CD4-positive, alpha-beta T cell treated with Interleukin-21 for 1 hour (primary cell): ENCODE data around the gene ZNF354B.
"Not testable (repeated sequence)": the region's sequence is repeated elsewhere in the genome, so short reads cannot be mapped to it uniquely, and the experiment has no call there.

Experiments used
- DNase-seq: peaks from one replicate; pipeline ENCODE4 v3.0.0-alpha.2; 2020

Gene ZNF354B

DNA sequence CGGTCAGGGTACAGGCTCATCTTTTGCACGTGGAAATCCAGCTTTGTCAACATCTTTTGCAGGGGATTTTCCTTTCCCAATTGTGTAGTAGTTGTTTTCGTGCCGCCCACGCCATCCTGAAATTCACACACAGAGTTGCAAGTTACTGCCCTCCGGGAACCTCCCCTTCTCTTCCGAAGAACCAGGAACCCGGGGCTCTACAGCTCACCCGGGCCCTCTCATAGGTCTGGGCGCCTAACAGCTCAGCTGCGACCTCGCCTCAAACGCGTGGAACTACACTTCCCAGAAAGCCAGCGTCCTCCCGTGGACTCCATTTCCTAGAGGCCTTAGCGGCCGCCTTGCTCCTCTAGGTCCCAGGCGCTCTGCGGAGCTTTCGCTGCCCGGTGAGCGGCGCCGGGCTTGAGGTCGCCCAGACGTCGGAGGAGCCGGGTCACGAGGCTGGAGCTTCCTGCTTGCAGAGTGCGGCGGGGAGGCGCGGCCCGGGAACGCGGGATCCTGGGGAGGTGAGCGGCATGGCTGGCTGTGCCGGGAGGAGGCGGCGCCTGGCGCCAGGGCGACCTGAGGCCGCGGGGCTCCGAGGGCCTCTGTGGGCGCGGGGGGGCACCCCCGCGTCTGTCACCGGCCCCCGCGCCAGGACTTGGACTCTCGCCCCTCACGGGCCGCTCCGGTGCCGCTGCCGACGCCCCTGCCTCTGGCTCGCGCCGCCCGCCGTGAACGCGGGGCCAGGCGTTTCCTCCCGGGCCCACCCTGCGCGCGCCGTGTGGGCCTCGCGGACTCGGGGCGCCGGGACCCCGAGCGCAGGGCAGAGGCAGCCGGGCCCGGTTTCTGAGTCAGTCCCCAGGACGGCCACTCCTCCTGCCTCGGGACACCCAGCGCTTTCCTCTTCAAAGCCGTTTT, at the start of gene ZNF354B:
Gene ZNF354B, plus strand, starts transcription at position 329 of the 897 bp plus-strand sequence. CDS start 1,095 bp downstream, outside the sequence.
- DNase-seq: peak; percentile 91

DNA sequence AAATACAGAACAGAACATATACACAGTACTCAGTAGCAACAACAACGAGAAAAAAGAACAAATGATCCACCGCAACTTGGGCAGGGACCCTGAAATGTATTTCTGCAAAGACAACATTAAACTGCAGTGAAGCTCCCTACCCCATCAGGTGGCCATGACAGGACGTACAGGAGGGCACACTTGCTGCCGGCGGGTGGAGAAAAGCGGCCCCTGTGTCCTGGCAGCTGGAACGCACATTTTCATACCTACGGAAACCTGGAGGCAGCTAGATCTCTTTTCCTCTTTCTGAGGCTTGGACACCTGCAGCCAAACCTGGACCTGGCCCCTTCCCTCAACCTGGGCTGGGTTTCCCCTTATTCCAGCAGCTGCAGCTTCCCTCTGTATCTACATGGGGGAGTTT, 42.2 kb upstream of the ZNF354B start:
- no peak for DNase-seq

DNA sequence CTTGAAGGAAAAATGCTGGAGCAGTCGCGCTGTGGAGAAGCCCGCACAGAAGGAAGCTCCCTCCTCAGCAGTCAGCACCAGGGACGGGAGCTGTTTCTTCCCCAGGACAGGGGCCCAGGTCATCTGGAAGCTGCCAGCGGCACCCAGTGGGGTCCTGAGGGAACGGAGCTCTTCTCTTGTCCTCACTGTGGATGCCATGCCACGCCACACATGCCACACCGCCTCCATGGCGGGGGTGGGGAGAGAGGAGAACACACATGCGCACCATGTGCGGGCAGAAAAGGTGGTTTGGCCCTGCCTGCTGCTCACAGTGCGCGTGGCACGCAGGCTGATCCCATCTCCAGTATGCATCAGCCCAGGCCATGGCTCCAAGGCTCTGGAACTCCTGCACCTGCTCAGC, 41.7 kb upstream of the ZNF354B start:
- DNase-seq: no peak

DNA sequence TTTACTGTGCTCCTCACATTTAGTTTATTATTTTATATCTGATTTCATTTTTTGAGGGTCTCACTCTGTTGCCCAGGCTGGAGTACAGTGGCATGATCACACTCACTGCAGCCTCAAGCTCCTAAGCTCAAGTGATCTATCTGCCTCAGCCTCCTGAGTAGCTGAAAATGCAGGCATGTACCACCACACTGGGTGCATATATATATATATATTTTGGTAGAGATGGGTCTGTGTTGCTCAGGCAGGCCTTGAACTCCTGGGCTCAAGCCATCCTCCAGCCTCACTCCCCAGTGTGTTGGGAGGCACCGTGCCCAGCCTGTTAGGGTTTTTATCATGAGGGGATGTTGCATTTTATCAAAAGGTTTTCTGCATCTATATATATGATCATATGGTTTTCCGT, 39.8 kb upstream of the ZNF354B start:
- no peak for DNase-seq

DNA sequence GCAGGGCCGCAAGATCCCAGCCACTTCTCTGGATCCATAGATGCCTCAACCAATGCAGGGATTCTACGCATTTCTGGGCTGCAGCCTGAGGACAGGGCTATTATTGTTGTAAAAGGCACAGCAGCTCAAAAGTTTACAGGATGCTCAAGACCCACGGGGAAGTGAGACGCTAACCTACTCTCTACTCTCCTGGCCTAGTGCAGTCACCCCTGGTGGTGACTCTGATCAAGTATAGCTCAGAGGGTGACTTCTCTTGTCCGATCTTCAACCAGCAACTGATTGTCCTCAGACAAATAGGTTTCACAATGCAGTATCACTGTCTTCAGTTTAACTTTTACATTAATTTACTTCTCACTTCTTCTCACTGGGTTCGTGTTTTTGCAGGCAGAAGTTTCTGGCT, 34.3 kb upstream of the ZNF354B start:
- no peak for DNase-seq

DNA sequence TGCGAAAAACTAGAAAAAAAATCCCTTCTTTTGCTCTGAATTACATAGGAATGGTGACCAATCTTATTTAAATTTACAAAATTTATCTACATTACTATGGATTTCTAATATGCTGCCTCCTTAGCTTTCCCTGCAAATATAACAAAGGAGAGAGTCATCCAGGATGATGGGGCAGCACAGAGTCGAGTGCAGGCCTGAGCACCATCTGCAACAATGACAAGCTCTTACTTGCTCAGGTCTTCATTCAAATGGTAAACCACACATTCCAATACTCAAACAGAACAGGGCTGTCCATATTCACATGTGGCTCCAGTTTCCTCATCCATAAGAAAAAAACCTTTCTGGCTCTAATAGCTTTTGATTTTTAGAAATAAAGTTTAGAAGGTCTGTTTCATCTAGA, 33.5 kb upstream of the ZNF354B start:
- no peak for DNase-seq

DNA sequence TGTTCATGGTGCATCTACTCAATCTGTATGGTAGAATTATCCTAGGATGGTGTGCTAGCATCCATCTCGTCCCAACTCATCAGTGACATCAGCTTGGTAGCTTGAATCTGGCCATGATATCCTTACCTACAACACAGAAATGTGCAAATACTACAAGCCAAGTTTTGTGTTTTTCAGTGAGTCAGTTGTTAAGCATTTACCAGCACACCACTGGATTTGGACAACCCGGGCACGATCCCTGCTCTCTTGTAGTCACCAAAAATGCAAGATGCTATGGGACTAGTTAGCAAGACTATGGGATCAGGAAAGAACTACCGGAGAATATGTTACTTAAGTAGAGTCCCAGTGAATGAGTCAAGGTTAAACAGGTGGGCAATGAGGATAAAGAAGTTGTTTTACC, 32.1 kb upstream of the ZNF354B start:
- DNase-seq: no peak

DNA sequence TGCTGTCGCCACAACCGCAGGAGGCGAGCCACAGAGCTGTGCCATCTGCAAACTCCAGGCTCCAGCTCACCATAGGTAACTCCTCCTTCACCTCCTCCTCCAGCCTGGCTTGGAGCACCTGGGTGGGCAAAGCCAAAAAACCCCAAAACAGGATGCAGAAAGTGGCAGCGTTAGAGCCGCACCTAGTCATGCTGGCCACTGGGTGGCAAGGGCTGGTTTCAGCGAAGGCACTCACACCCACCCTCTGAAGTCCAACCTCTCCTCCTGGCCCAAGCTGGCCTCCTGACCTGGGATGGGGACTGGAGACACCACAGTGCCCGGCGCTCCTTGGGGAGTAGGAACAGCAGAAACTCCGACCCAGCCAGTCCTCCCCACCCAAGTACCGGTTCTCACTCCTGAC, 28.7 kb upstream of the ZNF354B start:
- no peak for DNase-seq

DNA sequence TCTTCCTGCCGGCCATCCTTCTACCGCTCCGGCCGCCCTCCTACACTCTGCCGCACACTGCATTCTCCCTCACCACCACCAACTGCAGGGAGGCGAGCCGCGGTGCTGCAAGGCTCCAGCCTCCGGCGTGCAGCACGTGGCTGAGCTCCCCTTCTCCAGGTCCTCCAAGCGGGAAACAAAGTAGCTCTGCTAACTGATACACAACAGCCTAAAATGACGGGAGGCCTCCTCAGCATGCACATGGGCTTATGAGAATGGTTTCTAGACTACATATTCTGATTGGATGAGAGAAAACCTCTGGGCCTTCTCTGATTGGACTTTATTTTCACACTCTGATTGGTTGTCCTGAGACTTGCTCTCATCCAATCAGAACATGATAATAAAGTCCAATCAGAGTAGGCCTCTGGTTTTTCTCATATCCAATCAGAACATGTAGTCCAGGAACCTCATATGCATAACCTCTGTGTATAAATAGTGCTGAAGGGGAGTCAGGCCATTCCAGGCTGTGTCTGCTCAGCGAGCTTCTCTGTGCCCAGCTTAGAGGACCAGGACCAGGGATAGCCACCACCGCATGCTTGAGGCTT, 27.0 kb upstream of the ZNF354B start:
- no peak for DNase-seq

DNA sequence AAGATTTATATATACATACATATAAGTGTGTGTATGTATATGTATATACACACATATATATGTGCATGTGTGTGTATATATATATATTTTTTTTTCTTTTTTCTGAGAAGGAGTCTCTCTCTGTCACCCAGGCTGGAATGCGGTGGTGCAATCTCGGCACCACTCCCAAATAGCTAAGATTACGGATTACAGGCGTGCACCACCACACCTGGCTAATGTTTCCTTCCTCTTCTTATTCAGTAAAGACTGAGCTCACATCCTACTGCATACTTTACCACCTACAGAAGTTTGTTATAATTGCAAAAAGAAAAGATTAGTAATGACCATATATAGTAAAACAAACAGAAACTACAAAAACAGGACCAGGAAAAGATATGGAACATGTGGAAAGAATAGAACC, 23.1 kb upstream of the ZNF354B start:
- no peak for DNase-seq

DNA sequence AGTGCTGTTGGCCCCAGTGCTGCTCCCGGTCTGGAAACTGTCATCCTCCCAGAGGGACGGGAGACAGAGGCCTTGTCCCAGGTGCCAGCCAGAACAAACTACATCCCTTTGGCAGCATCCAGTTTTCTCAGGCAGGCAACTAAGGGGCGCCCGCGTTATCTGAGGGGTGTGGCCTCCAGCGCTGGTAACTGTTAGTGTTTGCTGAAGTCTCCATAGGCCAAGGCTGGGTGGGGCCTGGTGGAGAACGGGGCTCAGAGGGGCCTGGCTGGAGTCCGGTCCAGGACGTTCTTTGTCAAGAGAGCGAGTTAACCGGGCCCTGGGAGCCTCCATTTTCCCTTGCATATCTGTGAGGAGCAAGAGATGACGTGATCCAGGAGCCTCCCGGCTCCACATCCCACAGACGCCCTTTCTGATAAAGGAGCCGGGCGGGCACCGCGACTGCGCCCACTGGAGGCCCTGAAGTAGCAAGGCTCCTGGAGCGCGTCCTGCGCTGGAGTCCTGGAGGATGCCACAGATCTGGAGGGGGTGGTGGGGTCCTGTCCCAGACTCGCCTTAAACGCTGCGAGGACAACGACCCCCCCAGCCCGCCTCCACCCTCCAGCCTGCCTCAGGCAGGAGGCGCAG, 20.9 kb upstream of the ZNF354B start:
- not testable (repeated sequence) for DNase-seq

DNA sequence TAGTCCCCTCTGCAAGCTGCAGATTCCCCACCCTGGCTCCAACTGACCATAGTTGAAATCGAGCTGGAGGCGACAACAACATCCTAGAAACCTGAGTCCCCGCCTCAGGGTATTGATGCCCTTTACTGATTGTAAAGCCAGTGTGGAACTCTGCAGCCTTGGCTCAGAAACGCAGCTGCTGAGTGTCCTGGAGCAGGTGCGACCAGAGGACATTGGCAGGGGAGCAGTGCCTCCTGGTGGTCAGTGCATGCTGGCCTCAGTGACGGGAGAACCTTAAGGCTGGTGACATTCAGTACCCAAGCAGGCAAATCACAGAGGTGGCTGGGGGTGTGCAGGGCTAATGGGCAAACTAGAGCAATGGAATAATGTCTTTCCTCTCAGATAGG, 20.4 kb upstream of the ZNF354B start:
- DNase-seq: peak; percentile 41

DNA sequence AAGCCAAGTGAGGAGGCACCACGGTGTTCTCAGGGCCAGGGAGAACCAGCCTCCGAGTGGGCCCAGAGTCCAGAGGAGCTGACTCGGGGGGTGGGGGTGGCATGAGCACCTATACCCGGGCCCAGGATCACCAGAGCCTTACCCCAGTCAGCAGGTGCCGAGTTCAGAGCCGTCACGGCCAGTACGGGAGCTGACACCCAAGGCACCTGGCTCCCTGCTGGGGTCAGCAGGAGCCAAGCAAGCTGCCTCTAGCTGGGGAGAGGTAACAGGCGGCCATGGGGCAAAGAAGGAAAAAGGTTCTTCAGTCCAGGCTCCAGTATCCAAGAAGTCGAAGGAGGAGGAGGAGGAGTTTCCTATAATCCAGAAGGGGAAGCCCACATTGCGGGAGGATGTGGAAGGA, 19.4 kb upstream of the ZNF354B start:
- DNase-seq: not testable (repeated sequence)

DNA sequence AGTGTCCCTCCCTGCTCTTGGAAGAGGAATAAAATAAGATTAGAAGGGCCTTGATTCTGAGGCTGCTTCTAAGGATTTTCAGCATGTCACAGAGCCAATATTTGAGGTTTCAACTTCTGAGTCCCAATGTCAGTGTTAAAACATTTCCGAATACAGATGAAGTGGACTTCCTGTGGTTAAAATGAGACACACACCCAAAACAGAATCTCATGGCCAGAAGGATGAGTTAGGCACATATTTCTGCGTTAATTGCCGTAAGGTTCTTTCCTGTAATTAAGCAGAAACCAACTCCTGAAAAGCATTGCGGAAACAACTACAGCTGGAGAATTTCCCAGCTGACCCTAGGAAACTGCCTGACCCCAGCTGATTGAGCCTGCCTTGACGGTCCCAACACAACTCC, 10.4 kb upstream of the ZNF354B start:
- DNase-seq: no peak

DNA sequence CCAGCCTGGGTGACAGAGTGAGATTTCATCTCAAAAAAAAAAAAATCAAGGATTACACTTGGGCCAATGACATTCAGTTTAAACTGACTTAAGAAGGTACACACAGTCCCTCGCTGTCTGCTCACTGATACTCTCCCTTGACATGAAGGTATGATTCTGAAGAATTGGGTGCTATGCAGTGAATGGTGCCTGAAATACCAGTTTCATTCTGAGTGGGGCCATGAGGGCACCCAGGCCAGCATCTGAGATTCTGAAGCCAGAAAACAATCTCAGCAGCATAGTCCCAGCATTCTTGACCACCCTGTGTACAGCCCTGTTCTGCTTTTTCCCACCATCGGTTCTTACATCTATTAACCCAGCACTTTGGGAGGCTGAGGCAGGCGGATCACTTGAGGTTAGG, 7.8 kb upstream of the ZNF354B start:
- no peak for DNase-seq

DNA sequence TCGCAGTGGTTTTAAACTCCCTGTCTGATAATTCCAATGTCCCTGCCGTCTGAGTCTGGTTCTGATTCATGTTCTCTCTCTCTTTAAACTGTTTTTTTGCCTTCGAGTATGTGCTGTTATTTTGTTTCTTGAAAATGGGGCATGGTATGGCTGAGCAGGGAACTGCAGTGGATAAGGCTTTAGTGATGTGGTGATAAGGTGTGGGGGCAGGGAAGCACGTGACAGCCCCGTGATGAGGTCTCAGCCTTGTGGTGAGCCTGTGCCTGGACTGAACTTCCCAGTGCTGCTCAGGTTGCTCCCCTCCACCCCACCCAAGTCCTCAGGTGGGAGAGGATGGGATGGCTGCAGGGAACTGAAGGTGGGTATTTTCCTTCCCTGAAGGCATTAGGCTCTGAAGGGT, 5.5 kb upstream of the ZNF354B start:
- DNase-seq: no peak

DNA sequence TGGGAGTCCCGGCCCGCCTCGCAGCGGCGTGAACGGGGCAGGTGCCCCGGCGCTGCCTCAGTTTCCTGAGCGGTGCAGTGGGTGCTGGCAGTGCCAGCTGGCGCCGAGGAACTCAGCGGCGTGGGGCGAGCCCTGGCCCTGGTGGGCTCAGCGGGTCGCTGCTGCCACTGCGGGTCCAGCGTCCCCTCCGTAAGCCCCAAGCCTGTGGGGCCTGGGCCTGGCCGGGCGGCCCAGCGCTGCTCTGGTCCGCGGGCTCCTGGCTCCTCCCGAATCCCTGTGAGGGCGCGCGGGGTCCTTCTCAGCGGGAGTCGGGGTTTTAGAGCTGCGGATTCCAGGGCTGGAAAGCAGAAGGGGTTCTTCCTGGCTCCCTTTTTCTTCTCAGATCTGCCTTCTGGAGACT, 862 bp downstream of the ZNF354B start:
- not testable (repeated sequence) for DNase-seq

DNA sequence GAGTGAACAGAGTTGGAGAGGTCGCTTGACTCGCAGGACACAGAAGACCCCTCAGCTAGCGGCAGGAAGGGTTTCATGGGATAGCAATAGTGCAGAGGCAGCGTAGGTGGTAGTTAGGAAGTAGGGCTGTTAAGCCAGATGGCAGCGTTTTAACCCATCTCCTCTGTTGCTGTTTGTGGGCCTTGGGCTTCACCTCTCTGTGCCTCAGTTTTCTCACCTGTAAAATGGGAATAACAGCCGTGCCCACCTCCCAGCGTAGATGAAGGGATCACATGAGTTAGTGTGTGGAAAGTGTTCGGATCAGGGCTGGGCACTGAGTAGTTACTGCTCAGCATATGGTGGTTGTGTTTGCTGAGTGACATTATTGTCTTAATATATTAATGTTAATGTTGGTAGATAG, 1.9 kb downstream of the ZNF354B start:
- DNase-seq: no peak

DNA sequence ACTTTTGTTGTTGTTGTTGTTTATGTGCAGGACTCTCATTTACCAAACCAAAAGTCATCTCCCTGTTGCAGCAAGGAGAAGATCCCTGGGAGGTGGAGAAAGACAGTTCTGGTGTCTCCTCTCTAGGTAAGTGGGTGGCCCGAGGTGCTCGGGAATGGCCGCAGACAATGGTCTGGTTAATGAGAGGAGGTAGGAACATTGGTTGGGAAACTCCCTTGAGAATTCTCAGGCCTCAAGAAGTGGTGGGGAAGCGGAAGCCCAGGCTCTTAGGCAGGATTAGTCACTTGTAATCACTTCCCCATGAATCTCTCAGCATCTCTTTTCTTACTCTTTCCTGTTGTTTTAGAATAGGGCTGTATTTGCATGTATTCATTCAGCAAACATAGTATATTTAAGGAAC, 7.2 kb downstream of the ZNF354B start:
- DNase-seq: no peak

DNA sequence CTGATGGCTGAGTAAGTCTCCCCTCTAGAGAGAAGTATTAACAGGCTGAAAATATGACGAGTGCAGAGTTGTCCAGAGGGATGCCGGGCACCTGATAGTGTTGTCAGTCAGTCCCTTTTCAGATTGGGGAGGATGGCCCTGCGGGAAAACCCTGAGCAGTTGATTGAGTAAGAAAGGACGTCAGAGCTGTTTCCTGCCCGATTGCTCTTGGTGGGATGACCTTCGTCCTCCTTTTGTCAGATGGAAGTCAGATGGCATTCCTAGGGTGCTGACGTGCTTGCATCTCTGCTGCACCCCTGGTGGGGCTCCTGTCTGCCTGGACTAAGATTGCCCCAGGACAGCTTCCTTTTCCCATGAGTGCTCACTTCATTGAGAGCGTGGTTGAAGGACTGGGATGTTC, 9.8 kb downstream of the ZNF354B start:
- no peak for DNase-seq

DNA sequence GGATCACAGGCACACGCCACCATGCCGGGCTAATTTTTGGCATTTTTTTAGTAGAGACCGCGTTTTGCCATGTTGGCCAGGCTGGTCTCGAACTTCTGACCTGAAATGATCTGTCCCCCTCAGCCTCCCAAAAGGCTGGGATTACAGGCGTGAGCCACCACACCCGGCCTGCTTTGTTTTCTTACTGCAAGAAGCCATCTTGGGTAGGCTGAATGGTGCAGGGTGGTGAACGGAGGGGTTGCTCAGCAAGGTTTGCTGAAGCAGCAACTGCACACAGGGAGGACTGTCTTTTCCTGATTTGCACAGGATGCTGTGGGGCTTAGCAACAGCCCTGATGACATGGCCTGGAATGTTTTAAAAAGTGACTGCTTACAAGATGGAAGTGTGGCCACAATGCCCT, 10.7 kb downstream of the ZNF354B start:
- no peak for DNase-seq

DNA sequence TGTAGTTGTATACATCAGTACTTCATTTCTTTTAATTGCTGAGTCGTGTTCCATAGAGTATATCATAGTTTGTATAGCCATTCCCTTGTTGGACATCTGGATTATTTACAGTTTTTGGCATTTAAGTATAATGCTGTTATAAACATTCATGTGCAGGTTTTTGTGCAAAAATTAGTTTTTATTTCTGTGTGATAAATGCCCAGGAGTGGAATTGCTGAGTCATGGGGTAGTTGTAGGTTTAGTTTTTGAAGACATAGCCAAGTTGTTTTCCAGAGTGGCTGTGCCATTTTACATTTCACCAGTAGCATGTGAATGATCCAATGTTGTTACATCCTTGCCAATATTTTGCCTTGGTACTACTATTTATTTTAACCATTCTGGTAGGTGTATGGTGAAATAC, 12.5 kb downstream of the ZNF354B start:
- no peak for DNase-seq

DNA sequence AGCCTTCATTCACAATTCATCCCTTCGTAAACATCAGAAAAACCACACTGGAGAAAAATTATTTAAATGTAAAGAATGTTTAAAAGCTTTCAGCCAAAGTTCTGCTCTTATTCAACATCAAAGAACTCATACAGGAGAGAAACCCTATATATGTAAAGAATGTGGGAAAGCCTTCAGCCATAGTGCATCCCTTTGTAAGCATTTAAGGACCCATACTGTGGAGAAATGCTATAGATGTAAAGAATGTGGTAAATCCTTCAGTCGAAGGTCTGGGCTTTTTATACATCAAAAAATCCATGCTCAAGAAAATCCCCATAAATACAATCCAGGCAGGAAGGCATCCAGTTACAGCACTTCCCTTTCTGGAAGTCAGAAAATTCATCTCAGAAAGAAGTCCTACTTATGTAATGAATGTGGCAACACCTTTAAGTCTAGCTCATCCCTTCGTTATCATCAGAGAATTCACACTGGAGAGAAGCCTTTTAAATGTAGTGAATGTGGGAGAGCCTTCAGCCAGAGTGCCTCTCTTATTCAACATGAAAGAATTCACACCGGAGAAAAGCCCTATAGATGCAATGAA, 23.5 kb downstream of the ZNF354B start:
- DNase-seq: not testable (repeated sequence)
